GM19324 (cell line): ENCODE measurements around the gene DCTN3.
A peak's percentile ranks its signal among the peaks of the same experiment; 100 is the strongest.
"Not testable (repeated sequence)": the region's sequence is repeated elsewhere in the genome, so short reads cannot be mapped to it uniquely, and the experiment has no call there.

Experiments
- ATAC-seq: cut with Tn5 transposase; IDR thresholded peaks from one replicate; pipeline ENCODE4 v1.9.1; 2021; ENCODE audit warnings: mild to moderate bottlenecking, moderate library complexity; ENCODE audit not compliant: unreplicated experiment, low FRiP score

DCTN3 gene

GRCh38 chr9:34647651-34648050 lies 27.4 kb upstream of the DCTN3 start:
- no peak for ATAC-seq

- no peak for ATAC-seq
These were observed 26.7 kb upstream of the DCTN3 start for GRCh38 chr9:34647084-34647403.

DNA sequence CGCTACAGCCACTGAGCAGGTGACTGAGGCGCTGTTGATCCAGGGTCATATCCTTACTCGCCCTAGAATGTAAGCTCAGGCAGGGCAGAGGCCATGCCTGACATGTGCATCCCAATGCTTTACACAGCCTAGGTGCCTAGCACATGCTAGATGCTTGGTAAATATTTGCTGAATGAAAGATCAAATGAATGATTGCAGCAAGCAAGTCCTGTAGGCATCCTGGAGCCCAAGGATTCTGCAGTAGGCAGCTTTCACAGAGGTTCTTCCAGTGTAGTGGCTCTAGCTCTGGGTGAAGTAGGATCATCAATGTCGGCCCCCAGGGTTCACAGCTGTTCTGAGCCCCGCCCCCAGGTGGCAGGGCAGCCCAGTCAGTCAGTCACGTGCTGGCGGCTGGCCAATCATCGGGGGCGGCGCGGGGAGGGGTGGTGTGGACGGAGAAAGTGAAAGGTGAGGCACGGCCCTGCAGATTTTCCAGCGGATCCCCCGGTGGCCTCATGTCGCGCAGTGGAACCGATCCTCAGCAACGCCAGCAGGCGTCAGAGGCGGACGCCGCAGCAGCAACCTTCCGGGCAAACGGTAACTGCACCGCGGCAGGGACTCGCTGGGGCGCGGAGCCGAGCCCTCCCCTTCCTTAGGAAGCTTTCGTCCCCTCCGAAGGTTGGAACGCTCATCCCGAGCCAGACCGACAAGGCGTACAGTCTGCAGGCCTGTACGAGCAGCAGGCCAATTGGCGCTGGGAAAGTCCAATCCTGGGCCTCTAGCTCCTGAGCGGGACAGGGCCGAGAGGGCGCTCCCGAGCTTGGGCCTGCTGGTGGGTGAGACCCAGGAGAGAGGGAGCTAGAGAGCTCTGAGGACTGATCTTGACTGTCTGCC lies 26.2 kb upstream of the DCTN3 start, which contains the start of gene GALT:
GALT (plus strand) TSS at position 465 of the 873 bp plus-strand sequence; CDS start at position 495, 30 bp downstream.
- ATAC-seq, result peak; percentile 86

DNA sequence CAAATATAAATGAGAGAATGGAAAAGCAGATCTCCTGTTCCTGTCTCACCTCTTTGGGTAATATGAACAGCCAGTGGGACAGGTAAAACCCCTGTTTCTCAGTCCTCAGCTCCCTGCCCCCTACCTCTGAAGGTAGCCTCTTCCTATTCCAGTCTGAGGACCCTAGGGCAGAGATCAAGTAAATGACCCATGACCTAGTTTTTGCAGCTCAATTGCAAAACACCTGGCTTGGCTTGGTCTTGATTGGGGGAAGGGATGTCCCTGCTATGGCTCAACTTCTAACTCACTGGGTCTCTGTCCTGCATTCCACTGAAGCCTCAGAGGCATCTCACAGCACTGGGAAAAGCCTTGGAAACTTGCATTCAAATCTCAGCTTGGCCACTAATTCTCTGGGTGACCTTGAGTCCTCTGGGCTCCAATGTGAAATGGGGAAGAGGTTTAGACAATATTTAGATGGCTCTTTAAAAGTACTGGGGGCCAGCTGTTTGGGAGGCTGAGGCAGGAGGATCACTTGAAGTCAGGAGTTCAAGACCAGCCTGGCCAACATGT lies 24.5 kb upstream of the DCTN3 start:
- no peak for ATAC-seq

DNA sequence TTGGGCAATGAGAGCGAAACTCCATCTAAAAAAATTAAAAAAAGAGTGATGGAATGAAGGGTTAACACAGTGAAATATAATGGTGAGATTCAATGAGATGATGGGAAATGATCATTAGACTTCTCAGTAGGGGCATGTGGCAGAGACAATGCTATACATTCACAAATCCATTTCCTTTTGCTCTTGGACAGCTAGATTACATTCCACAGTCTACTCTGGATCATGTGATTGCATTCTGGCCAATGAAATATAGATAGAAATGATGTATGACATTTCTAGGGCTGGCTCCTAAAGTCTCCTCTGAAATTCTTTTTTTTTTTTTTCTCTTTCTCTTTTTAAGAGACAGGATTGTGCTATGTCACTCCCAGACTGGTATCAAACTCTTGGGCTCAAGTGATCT lies 22.4 kb upstream of the DCTN3 start:
- no peak for ATAC-seq

- ATAC-seq, result not testable (repeated sequence)
These were observed 19.0 kb upstream of the DCTN3 start for GRCh38 chr9:34639322-34639721.

DNA sequence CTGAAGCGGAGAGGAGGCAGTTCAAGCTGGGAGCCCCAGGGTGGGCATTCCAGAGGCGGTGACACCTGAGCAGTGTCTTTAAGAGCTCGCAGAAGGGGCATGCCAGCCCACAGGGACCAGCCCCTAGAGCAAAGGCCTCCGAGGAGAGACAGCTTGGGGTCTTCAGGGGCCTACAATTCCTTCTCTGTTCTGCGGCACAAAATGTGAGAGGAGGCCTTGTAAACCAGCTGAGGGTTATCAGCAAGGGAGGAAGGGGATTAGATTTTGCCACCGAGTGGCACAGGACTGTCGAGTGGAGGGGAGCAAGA lies 17.8 kb upstream of the DCTN3 start:
- no peak for ATAC-seq

- ATAC-seq, result peak; percentile 96
These were observed 17.3 kb upstream of the DCTN3 start, which contains the start of gene SIGMAR1 for GRCh38 chr9:34637356-34638137. TSS of gene SIGMAR1 (minus strand) at chr9:34637787. CDS start at chr9:34637697, 90 bp downstream.

GRCh38 chr9:34636791-34637355 lies 16.6 kb upstream of the DCTN3 start:
- no peak for ATAC-seq

GRCh38 chr9:34635556-34635955 lies 15.3 kb upstream of the DCTN3 start:
- no peak for ATAC-seq

- ATAC-seq, result no peak
These were observed 14.4 kb upstream of the DCTN3 start for GRCh38 chr9:34634551-34635248.

- ATAC-seq, result no peak
These were observed 13.7 kb upstream of the DCTN3 start for GRCh38 chr9:34633851-34634550.

GRCh38 chr9:34633166-34633565 lies 12.9 kb upstream of the DCTN3 start:
- no peak for ATAC-seq

DNA sequence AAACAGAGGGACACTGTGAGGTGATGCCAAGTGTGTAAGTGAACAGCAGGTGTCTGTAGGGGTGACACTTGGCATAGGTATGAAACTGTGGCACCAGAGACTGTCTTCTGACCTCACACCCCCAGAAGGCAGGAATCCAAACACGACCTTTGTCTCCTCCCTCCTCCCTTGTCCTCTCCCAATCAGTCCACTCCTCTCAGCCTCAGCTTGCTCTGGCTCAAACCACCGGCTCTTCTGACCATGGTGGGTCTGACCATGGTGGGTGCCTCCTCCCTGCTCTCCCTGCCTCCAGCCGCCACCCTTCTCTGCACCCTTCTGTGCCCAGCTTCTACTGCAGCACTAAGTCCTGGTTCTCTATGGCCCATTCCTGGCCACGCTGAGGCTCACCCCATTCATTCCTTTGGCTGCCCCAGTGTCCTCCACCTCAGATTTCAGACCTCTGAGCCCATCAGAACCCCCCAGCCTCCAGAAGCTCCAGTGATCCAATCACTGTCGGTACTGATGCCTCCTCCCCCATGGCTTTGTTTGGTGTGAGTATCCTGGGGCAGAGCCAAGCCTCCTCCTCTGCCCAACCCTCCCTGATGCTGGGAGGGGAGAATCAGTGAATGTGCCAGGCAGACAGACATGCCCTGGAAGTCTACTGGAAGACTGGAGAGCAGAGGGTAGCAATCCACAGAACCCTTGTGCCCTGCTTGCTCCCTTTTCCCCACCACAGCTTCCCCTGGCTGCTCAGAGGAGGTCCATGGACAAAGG lies 10.3 kb upstream of the DCTN3 start:
- ATAC-seq, result no peak

GRCh38 chr9:34629491-34629808 lies 9.2 kb upstream of the DCTN3 start:
- ATAC-seq, result no peak

GRCh38 chr9:34628656-34629490 lies 8.6 kb upstream of the DCTN3 start, which contains the start of gene ARID3C:
TSS of gene ARID3C (minus strand) at chr9:34629066. CDS start at chr9:34628014, 1,052 bp downstream.
- ATAC-seq, result no peak

- ATAC-seq, result no peak
These were observed 7.7 kb upstream of the DCTN3 start for GRCh38 chr9:34627716-34628655.

DNA sequence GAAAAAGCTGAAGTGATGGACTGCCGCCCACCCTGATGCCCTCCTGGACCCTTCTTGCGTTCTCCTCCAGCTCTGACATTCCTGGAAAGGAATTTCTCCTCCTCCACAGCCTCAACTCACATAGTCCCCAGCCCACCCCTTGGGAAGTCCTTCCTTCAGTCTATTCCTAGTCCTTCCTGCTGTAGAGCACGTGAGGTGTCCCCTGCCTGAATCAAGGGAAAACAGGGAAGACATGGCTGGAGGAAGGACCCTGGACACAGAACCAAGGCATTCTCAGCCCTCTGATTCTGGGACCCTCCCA lies 4.8 kb upstream of the DCTN3 start:
- ATAC-seq, result no peak
